Measurements from ENCODE around the gene USP49.

- TF ChIP-seq CTCF (conservative IDR thresholded peaks at IDR 0.05; ENCODE audit: low read depth, low read length) (no peak), EZH2 (IDR thresholded peaks at IDR 0.05; ENCODE audit: low read length, unreplicated experiment) (no peak), EZH2phosphoT487 (IDR thresholded peaks at IDR 0.05; ENCODE audit: borderline replicate concordance, low read length) (no peak)
These were observed 109.9 kb downstream of the USP49 start for GRCh38 chr6:41785254-41785653.

Measured in PC-3 (cell line).